GM21390 (cell line): Measurements from ENCODE around the gene OR2M3.
"Not testable (repeated sequence)": the region's sequence is repeated elsewhere in the genome, so short reads cannot be mapped to it uniquely, and the experiment has no call there.

Source experiments
- ATAC-seq: cut with Tn5 transposase; IDR thresholded peaks from one replicate; pipeline ENCODE4 v1.9.1; 2021; ENCODE audit not compliant: unreplicated experiment

OR2M3 gene

GRCh38 chr1:248196965-248197364 is at the start of gene OR2M3:
OR2M3 (plus strand) TSS chr1:248197265; CDS start chr1:248203068, 5,803 bp downstream.
- ATAC-seq: no peak

DNA sequence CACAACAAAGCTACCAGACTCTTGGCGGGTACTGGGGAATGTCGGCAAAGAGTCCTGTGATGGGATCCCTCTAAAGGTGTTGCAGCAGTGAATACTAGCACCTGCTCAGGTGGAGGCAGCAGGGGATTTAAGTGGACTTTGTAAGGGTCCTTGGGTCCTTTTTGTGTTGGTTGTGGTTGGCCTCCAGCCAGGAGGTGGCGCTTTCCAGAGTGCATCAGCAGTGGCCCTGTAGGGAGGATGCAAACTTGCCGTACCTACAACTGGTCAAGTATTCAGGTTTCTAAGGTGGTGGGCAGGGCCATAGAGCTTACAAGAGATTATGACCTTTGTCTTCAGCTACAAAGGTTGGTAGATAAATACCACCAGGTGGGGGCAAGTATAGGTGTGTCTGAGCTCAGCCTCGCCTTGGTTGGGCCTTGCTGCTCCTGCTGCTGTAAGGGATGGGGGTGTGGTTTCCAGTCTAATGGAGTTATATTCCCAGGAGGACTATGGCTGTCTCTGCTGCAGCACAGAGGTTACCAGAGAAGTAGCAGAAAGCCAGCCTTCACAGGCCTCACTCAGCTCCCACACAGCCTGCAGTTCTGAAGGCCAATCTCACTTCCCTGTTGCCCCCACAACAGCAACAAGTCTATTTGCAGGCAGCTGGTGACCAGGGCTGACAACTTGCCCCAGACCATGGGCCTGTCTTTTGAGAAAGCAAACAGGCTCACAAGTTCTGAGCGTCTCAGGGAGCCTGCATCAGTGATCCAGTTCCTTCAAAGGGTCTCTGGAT is 44.8 kb upstream of the OR2M3 start:
- ATAC-seq: no peak

DNA sequence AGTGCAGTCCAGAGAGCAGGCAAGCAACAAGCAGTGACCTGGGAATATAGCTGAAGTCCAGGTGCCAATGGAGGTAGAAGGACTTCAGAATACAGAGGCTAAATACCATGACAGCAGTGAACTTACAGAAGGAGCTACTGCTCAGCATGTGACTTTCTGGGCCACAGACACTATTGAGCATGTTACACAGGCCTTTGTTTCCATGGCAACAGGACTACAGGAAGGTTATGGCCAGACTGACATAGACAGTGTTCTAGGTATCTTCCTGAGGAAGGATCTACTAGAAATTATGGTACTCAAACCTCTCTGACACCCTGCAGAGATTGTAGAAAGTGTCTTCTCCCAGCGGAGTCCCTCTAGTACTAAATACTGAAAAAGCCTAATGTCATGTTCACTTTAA is 41.1 kb upstream of the OR2M3 start:
- no peak for ATAC-seq

DNA sequence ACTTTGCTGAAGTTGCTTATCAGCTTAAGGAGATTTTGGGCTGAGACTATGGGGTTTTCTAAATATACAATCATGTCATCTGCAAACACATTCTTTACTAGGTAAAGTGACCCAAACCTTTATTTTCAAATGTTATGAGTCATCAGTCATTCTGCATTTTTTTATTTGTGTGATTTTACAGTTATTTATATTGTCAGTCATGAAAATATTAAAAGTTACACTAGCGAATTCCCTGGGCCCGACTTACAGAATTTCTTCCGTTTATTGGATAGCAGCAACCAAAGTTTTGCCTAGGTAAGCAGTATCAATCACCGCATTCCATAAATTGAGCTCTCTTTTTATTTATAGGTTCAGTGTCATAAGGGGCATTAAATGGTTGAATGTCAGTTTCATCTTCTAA is 38.3 kb upstream of the OR2M3 start:
- no peak for ATAC-seq

GRCh38 chr1:248164031-248164430 is 33.0 kb upstream of the OR2M3 start:
- ATAC-seq: no peak

DNA sequence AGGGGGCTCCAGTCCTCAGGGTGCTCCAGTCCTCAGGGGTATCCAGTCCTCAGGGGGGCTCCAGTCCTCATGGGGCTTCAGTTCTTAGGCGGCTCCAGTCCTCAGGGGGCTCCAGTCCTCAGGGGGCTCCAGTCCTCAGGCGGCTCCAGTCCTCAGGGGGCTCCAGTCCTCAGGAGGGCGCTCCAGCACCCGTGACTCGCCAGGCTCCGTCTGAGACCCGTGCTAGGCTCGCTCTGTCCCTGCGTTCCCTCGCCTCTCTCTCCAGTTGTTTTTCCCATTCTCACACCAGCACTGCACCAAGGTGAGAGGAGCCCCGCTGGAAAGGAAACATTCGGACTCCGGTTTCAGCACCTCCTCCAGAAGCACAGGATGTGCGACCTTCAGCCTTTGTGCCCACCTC is 31.9 kb upstream of the OR2M3 start:
- ATAC-seq: no peak

DNA sequence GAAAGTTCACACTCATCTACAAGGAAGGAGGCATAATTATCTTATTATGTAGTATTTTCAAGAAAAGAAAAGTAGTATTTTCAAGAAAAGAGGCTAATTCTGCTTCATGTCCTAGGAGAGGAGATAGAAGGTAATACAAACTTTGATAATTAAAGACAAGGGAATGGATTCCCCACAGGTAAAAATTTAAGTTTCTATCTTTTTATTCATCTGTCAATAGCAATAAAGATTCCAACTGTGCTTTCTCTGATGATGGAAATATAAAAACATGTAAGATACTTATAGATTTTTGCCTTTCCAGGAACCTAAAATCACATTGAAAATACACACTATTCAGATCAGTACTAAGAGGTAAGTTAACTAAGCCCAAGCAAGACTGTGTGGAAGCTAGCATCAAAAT is 22.5 kb upstream of the OR2M3 start, which contains the start of gene OR2M2:
Gene OR2M2, plus strand, starts transcription at position 301 of the 400 bp plus-strand sequence. CDS start 5,165 bp downstream, outside the sequence.
- no peak for ATAC-seq

GRCh38 chr1:248183996-248184395 is 13.1 kb upstream of the OR2M3 start:
- ATAC-seq: no peak

- no peak for ATAC-seq
Measured at GRCh38 chr1:248187363-248187762, 9.7 kb upstream of the OR2M3 start.

DNA sequence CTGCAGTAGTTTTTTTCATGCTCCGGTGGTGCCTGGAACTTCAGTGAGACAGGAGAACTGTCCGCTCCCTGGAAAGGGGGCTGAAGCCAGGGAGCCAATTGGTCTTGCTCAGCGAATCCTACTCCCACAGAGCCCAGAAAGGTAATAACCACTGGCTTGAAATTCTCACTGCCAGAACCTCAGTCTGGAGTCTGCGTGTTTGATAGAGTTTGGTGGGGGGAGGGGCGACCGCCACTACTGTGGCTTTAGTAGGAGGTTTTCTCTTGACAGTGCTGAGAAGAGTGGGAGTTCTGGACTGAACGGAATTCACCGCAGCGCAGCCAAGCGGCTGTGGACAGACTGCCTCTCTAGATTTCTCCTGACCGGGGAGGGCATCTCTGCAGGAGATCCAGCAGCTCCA is 8.0 kb upstream of the OR2M3 start:
- ATAC-seq: no peak

- no peak for ATAC-seq
Measured at GRCh38 chr1:248194117-248194516, 2.9 kb upstream of the OR2M3 start.

DNA sequence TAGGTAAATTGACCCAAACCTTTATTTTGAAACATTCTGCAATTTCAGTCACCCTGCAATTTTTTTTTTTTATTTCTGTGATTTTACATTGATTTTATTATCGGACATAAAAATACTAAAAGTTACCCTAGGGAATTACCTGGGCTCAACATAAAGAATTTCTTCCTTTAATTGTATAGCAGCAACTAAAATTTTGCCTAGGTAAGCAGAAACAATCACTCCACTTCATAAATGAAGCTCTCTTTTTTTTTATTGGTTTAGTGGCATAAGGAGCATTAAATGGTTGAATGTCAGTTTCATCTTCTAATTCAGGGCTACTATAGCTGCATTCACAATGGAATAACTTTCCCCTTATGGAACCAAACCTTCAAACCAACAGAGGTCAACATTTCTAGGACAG is 18.8 kb downstream of the OR2M3 start:
- no peak for ATAC-seq

GRCh38 chr1:248225537-248225936 is 28.5 kb downstream of the OR2M3 start:
- no peak for ATAC-seq

DNA sequence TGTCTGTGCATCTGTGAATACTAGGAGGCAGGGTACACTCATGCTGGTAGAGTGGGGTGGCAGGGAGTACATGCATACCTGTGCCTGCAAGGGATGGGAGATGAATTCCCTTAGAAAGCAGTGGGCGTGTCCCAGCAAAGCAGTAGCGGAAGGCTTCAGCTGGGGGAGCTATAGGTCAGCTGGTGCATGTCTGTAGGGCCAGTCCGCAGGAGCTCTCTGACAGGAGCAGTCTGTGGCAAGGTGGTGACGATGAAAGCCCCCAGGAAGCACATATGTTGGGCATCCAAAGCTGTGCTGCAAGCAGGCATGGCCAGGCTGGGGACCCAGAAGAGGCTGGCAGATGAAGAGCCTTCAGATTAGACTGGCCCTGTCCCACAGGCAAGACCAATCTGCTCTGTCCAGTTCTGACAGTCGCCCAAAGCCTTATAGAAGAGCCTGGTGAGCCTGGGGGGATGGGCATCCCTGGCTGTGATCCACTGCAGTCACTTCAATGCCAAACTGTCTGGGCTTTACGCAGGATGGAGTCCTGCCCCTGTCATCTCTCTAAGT is 32.4 kb downstream of the OR2M3 start:
- ATAC-seq: no peak

- no peak for ATAC-seq
Measured at GRCh38 chr1:248231117-248231516, 34.1 kb downstream of the OR2M3 start, which contains the start of gene OR2M4. OR2M4 (plus strand) TSS chr1:248231417; CDS start chr1:248238929, 7,512 bp downstream.

GRCh38 chr1:248239478-248239877 is 42.4 kb downstream of the OR2M3 start:
- ATAC-seq: no peak

DNA sequence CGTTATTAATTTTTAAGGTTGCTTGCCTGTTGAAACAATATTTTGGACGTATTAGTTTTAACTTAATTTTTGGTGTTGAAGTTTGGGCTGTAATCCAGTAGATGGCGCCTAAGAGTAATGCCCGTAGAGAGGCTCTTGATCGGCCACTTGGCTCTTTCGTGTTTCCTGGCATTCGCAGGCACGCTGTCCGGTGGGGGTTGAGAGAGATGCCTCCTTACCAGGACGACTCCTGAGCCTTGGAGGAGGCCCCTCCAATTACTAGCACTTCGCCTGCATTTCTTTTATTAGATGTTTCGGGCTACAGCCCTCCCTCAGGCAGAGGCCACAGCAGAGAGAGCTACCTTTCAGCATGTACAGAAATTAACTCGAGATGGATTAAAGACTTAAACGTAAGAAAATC is 46.1 kb downstream of the OR2M3 start:
- ATAC-seq: peak; percentile 90

GRCh38 chr1:248259309-248259708 is 62.2 kb downstream of the OR2M3 start:
- ATAC-seq: not testable (repeated sequence)
